CD4-positive, alpha-beta T cell (primary cell): ENCODE results near the gene C5orf46. TPM values are rescaled to one million over a fixed set of nuclear protein-coding genes. Genes with fewer than 3 reads are reported as not detected.

Experiments
- ATAC-seq: fragments of 200-7000 bp; cut with Tn5 transposase; one replicate; pipeline ENCODE4 v1.10.0; 2022; ENCODE audit warnings: mild to moderate bottlenecking; ENCODE audit not compliant: poor library complexity
- CTCF ChIA-PET: fragments of 350-600 bp; sonication (Branson Sonifier 250); formaldehyde crosslinking; loops from one replicate; lab custom pipeline; 2021; ENCODE audit warnings: antibody characterized with exemption, inconsistent platforms; lab: Charles Lee
- POLR2A ChIA-PET: fragments of 350-600 bp; sonication (Branson Sonifier 250); formaldehyde crosslinking; loops from one replicate; lab custom pipeline; 2021; ENCODE audit warnings: antibody characterized with exemption, inconsistent platforms; lab: Charles Lee
- DNase-seq, 14 experiments: peaks; one replicate each; pipeline ENCODE4 v3.0.0-alpha.2; 2013 to 2020; ENCODE audit warnings: mixed read lengths in 2 of 14
- H3K27ac ChIP-seq, 2 donors: one replicate each; pipeline versions ENCODE4 v1.5.1 to v1.7.0; 2013; ENCODE audit warnings: low read length in 2 of 2, low read depth in 1 of 2, mild to moderate bottlenecking in 1 of 2
- H3K27me3 ChIP-seq, 2 experiments: 1 replicate in 1 of 2; 2 replicates in 1 of 2; pipeline versions ENCODE4 v1.6.1 to v1.7.0; 2013; ENCODE audit warnings: low read length in 2 of 2, control low read depth in 1 of 2, mild to moderate bottlenecking in 1 of 2, moderate library complexity in 1 of 2; ENCODE audit not compliant: insufficient read depth in 2 of 2, control insufficient read depth in 1 of 2
- H3K36me3 ChIP-seq: one replicate; pipeline ENCODE4 v1.6.1; 2013; ENCODE audit warnings: low read length, control low read depth; ENCODE audit not compliant: insufficient read depth
- H3K4me1 ChIP-seq: one replicate; pipeline ENCODE4 v1.6.1; 2013; ENCODE audit warnings: low read length, control low read depth; ENCODE audit not compliant: insufficient read depth
- H3K4me3 ChIP-seq: one replicate; pipeline ENCODE4 v1.5.1; 2013; ENCODE audit warnings: mild to moderate bottlenecking, low read length, moderate library complexity
- H3K9me3 ChIP-seq, 2 experiments: 1 replicate in 1 of 2; 2 replicates in 1 of 2; pipeline versions ENCODE4 v1.6.1 to v1.7.0; 2013; ENCODE audit warnings: low read length in 2 of 2, mild to moderate bottlenecking in 2 of 2, control low read depth in 1 of 2, moderate library complexity in 1 of 2; ENCODE audit not compliant: control insufficient read depth in 1 of 2, insufficient read depth in 1 of 2
- H3K27ac Mint-ChIP-seq: one replicate; pipeline ENCODE4 v1.8.0; 2020; ENCODE audit warnings: mixed read lengths
- H3K27me3 Mint-ChIP-seq: one replicate; pipeline ENCODE4 v1.8.0; 2021; ENCODE audit warnings: mixed read lengths
- H3K36me3 Mint-ChIP-seq: one replicate; pipeline ENCODE4 v1.8.0; 2021; ENCODE audit warnings: low read depth, mixed read lengths
- H3K4me1 Mint-ChIP-seq: one replicate; pipeline ENCODE4 v1.8.0; 2021; ENCODE audit warnings: low read depth, mixed read lengths
- H3K4me3 Mint-ChIP-seq: one replicate; pipeline ENCODE4 v1.8.0; 2020; ENCODE audit warnings: mild to moderate bottlenecking, mixed read lengths
- H3K9me3 Mint-ChIP-seq: one replicate; pipeline ENCODE4 v1.8.0; 2020; ENCODE audit warnings: mixed read lengths
- CTCF ChIP-seq: fragments of 200-600 bp; IDR thresholded peaks from one replicate; pipeline ENCODE4 v1.8.0; 2022; ENCODE audit warnings: antibody characterized with exemption, mild to moderate bottlenecking
- intact Hi-C, 2 experiments: fragments of 100-400 bp; cut with DNase I in 1 of 2; cut with micrococcal nuclease in 1 of 2; formaldehyde crosslinking; loops; one replicate each; pipeline versions ENCODE4 v1.15.1 to v1.9.0; 2023 to 2025; cut with DNase I, micrococcal nuclease
- total RNA-seq, 174 experiments: library from RNA in 2 of 174; stranded (reverse) in 2 of 174; gene quantifications; one replicate each; pipeline ENCODE4 v1.2.3 and lab custom pipeline; 2021 to 2026

Gene C5orf46
- total RNA-seq, 2 experiments from 2014 or later = not detected

- Mint-ChIP-seq H3K36me3 (no peaks in the 10 kb centered on the region), H3K27ac (no peak within 1 kb of the TSS), H3K4me1 (no peaks in the 10 kb centered on the region), H3K9me3 (no peaks in the 10 kb centered on the region), H3K27me3 (peaks cover 6% of the 10 kb centered on the region), H3K4me3 (no peak within 1 kb of the TSS)
- no peak within 1 kb of the TSS for H3K27ac ChIP-seq
- no peak within 1 kb of the TSS for H3K4me3 ChIP-seq
- H3K9me3 ChIP-seq = no peaks in the 10 kb centered on the region
- no peaks in the 10 kb centered on the region for H3K36me3 ChIP-seq
- intact Hi-C loops = no loop called here
- no peaks in the 10 kb centered on the region for H3K27me3 ChIP-seq
- ChIA-PET POLR2A (no interaction called here), CTCF (no interaction called here)
- DNase-seq (no peak), ATAC-seq (no peak)
- H3K4me1 ChIP-seq = no peaks in the 10 kb centered on the region
- no peak for TF ChIP-seq CTCF
Measured at GRCh38 chr5:147878066-147878759, 28.1 kb downstream of the C5orf46 start, which contains the start of gene SCGB3A2. Gene SCGB3A2 (plus strand): TSS chr5:147878711. CDS start chr5:147878804, 93 bp downstream.

GRCh38 chr5:147876626-147877025, 29.7 kb downstream of the C5orf46 start:
- intact Hi-C loops = no loop called here
- no peak for TF ChIP-seq CTCF
- H3K36me3 ChIP-seq = no peaks in the 10 kb centered on the region
- no peaks in the 10 kb centered on the region for H3K27me3 ChIP-seq
- ATAC-seq (no peak), DNase-seq (no peak)
- no peaks in the 10 kb centered on the region for H3K36me3 Mint-ChIP-seq
- H3K4me1 ChIP-seq = no peaks in the 10 kb centered on the region
- POLR2A ChIA-PET = no interaction called here
- no peaks in the 10 kb centered on the region for H3K9me3 Mint-ChIP-seq
- H3K9me3 ChIP-seq = no peaks in the 10 kb centered on the region
- H3K4me1 Mint-ChIP-seq = no peaks in the 10 kb centered on the region
- H3K27ac Mint-ChIP-seq = no peak overlapping the region
- H3K4me3 Mint-ChIP-seq = no peak overlapping the region
- H3K27me3 Mint-ChIP-seq = peaks cover 5% of the 10 kb centered on the region
- CTCF ChIA-PET = no interaction called here
- no peak overlapping the region for H3K4me3 ChIP-seq
- no peak overlapping the region for H3K27ac ChIP-seq

GRCh38 chr5:147876141-147876540, 30.2 kb downstream of the C5orf46 start:
- H3K4me3 Mint-ChIP-seq = no peak overlapping the region
- no peak for ATAC-seq
- POLR2A ChIA-PET = no interaction called here
- H3K27ac ChIP-seq = no peak overlapping the region
- no peaks in the 10 kb centered on the region for H3K36me3 Mint-ChIP-seq
- H3K4me1 Mint-ChIP-seq = no peaks in the 10 kb centered on the region
- no peak for TF ChIP-seq CTCF
- no peaks in the 10 kb centered on the region for H3K27me3 ChIP-seq
- H3K36me3 ChIP-seq = no peaks in the 10 kb centered on the region
- peaks cover 5% of the 10 kb centered on the region for H3K27me3 Mint-ChIP-seq
- H3K27ac Mint-ChIP-seq = no peak overlapping the region
- no peaks in the 10 kb centered on the region for H3K9me3 ChIP-seq
- CTCF ChIA-PET = no interaction called here
- intact Hi-C loops = no loop called here
- H3K4me3 ChIP-seq = no peak overlapping the region
- no peaks in the 10 kb centered on the region for H3K4me1 ChIP-seq
- no peaks in the 10 kb centered on the region for H3K9me3 Mint-ChIP-seq
- DNase-seq = no peak
